ENCODE data around the gene GRIP1. TPM values are rescaled to one million over a fixed set of nuclear protein-coding genes. Genes with fewer than 3 reads are reported as not detected.

GRIP1 gene
- total and polyA plus RNA-seq, 10 of the 15 experiments (the other 5 are each of a cell fraction or from before 2014, with no cell fraction given): 0.05 to 0.85 (median 0.50) TPM; not detected in 7

DNA sequence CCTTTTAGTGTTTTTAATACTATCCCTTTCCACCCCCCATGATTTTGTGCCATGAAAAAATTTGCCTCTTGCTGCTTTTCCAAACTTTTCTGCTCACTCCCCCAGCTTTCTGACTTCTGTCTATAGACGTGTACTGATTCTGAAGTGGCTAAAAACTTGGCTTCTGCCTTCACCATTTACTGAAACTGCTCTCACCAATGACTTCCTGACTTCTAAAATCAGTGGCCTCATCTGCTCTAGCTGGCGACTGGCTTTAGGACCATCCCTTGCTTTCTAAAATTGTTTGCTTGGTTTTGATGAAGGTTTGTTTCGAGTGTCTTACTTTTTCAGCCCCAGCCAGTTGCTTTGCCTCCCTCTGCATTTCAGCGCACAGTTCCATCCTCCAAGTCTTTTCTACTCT lies 231.2 kb downstream of the GRIP1 start:
- Histone ChIP-seq H3K27ac (ENCODE audit: control insufficient read depth, insufficient read depth) (no peak overlapping the region), H3K36me3 (ENCODE audit: control insufficient read depth in 2 of 2, insufficient read depth in 2 of 2, low read length in 1 of 2) (no peaks in the 10 kb centered on the region), H3K4me1 (ENCODE audit: control insufficient read depth, insufficient read depth, low read length) (no peaks in the 10 kb centered on the region), H4K20me1 (ENCODE audit: control insufficient read depth, insufficient read depth) (no peaks in the 10 kb centered on the region), H3K4me3 (no peak overlapping the region), H3K9me3 (replicated peaks; ENCODE audit: control insufficient read depth, insufficient read depth, low read length) (no peaks in the 10 kb centered on the region), H3K27me3 (replicated peaks in 1 of 2; ENCODE audit: control insufficient read depth in 2 of 2, insufficient read depth in 2 of 2, low read length in 1 of 2) (peaks cover 0 to 4% of the 10 kb centered on the region in 2 experiments; a peak in 1 of 4 replicates), H3K9ac (ENCODE audit: control insufficient read depth, insufficient read depth, low read length) (no peak overlapping the region), H3K4me2 (ENCODE audit: control insufficient read depth, insufficient read depth) (no peak overlapping the region), H2AFZ (ENCODE audit: control insufficient read depth, low read depth, low read length) (no peak overlapping the region), H3K79me2 (ENCODE audit: control insufficient read depth, insufficient read depth, low read length) (no peaks in the 10 kb centered on the region)
- in situ Hi-C loops (cut with MboI) (no loop called here), intact Hi-C loops (cut with micrococcal nuclease; ENCODE audit: unreplicated experiment) (no loop called here)
- no peak for TF ChIP-seq CREM (IDR thresholded peaks at IDR 0.05; ENCODE audit: low read depth)
- no peak for TF ChIP-seq ZNF622 (IDR thresholded peaks at IDR 0.05)
- no peak for TF ChIP-seq SIX5 (IDR thresholded peaks at IDR 0.05; ENCODE audit: low read depth, low read length, severe bottlenecking)
- no peak for TF ChIP-seq TCF12 (IDR thresholded peaks at IDR 0.05; ENCODE audit: low read depth, low read length)
- no peak for TF ChIP-seq KLF5 (IDR thresholded peaks at IDR 0.05; ENCODE audit: partially characterized antibody)
- ChIA-PET CTCF (no interaction called here), SMC1A (ENCODE audit: uncharacterized antibody, unreplicated experiment) (no interaction called here), RAD21 (ENCODE audit: unreplicated experiment) (no interaction called here), POLR2A (no interaction called here)
- peak; percentile 18 for FAIRE-seq
- ATAC-seq: no peak
- no TSS peak for BruUV-seq (replicated peaks)
- no peak for DNase-seq (ENCODE audit: low read depth, low spot score)
- 26% methylated on average over 4 of the region's 4 CpGs for WGBS (ENCODE audit: insufficient coverage, insufficient replicate concordance, low lambda C conversion rate, missing lambda C conversion rate)

DNA sequence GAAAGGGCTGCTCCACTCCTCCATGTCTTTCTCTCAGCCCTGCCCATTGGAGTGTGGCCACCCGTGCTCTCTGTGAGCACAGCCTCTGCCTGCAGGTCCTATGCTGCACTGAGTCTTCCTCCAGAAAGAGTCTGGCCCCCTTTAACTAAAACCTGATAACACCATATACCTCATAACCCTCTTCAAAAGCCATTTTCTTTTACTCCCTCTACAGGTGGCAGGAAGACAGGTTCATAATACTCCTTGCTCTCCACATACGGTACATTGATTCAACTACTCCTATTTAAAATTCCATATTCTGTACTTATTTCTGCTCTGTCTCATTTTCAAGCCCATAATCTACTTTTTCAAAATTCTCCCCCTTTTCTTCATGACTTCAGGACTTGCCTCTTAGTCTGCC lies 232.6 kb downstream of the GRIP1 start:
- 16% methylated on average over 2 of the region's 2 CpGs for WGBS (ENCODE audit: insufficient coverage, insufficient replicate concordance, low lambda C conversion rate, missing lambda C conversion rate)
- POLR2A ChIA-PET: no interaction called here
- Histone ChIP-seq H4K20me1 (ENCODE audit: control insufficient read depth, insufficient read depth) (no peaks in the 10 kb centered on the region), H3K27me3 (replicated peaks in 1 of 2; ENCODE audit: control insufficient read depth in 2 of 2, insufficient read depth in 2 of 2, low read length in 1 of 2) (peaks cover 2 to 4% of the 10 kb centered on the region in 2 experiments; a peak in 2 of 4 replicates), H3K79me2 (ENCODE audit: control insufficient read depth, insufficient read depth, low read length) (no peaks in the 10 kb centered on the region), H3K36me3 (ENCODE audit: control insufficient read depth in 2 of 2, insufficient read depth in 2 of 2, low read length in 1 of 2) (no peaks in the 10 kb centered on the region), H3K9ac (ENCODE audit: control insufficient read depth, insufficient read depth, low read length) (no peak overlapping the region), H3K4me1 (ENCODE audit: control insufficient read depth, insufficient read depth, low read length) (no peaks in the 10 kb centered on the region), H3K4me3 (no peak overlapping the region), H3K27ac (ENCODE audit: control insufficient read depth, insufficient read depth) (no peak overlapping the region), H3K4me2 (ENCODE audit: control insufficient read depth, insufficient read depth) (no peak overlapping the region), H2AFZ (ENCODE audit: control insufficient read depth, low read depth, low read length) (no peak overlapping the region), H3K9me3 (replicated peaks; ENCODE audit: control insufficient read depth, insufficient read depth, low read length) (no peaks in the 10 kb centered on the region)
- RAD21 ChIA-PET (ENCODE audit: unreplicated experiment): no interaction called here
- TF ChIP-seq ASH2L (IDR thresholded peaks at IDR 0.05; ENCODE audit: borderline replicate concordance, low read depth) (no peak), POLR2A (IDR thresholded peaks at IDR 0.05; ENCODE audit: low read depth, low read length) (no peak), POLR2AphosphoS5 (IDR thresholded peaks at IDR 0.05; ENCODE audit: low read length) (no peak)
- ATAC-seq (no peak), FAIRE-seq (no peak), DNase-seq (ENCODE audit: low read depth, low spot score) (no peak)
- SMC1A ChIA-PET (ENCODE audit: uncharacterized antibody, unreplicated experiment): no interaction called here
- CTCF ChIA-PET: no interaction called here
- no TSS peak for BruUV-seq (replicated peaks)
- in situ Hi-C loops (cut with MboI): no loop called here
- intact Hi-C loops (cut with micrococcal nuclease; ENCODE audit: unreplicated experiment): no loop called here

All from GM12878 (cell line).